A673 (cell line): ENCODE data around the gene WLS. TPM values are rescaled to one million over a fixed set of nuclear protein-coding genes. Genes with fewer than 3 reads are reported as not detected.

Source experiments
- BruUV-seq: library from RNA; stranded (reverse); fragments of 400-500 nt; replicated peaks from 2 replicates; lab custom pipeline; 2021; lab: Mats Ljungman, UMichigan
- CTCF ChIA-PET: fragments of 300-600 bp; sonication (Branson Sonifier 250); formaldehyde crosslinking; loops from one replicate; lab custom pipeline; 2022; ENCODE audit warnings: antibody characterized with exemption; lab: Charles Lee
- POLR2A ChIA-PET: fragments of 300-600 bp; sonication (Branson Sonifier 250); formaldehyde crosslinking; loops from one replicate; lab custom pipeline; 2022; ENCODE audit warnings: antibody characterized with exemption; ENCODE audit not compliant: low non-redundant PET; lab: Charles Lee
- DNase-seq: peaks from one replicate; pipeline ENCODE4 v3.0.0-alpha.2; 2015; ENCODE audit warnings: low spot score
- H3K27ac ChIP-seq: fragments of 200-600 bp; sonication (generic); 2 replicates; pipeline ENCODE4 v1.5.1; 2016; ENCODE audit warnings: mixed run types, low read depth, mild to moderate bottlenecking, mixed read lengths, antibody characterized with exemption, low read length; ENCODE audit not compliant: poor library complexity, severe bottlenecking
- H3K27me3 ChIP-seq: fragments of 200-600 bp; sonication (generic); replicated peaks from 2 replicates; pipeline ENCODE4 v1.6.1; 2017; ENCODE audit warnings: mixed run types, low read depth, mild to moderate bottlenecking, mixed read lengths, antibody characterized with exemption, low read length; ENCODE audit not compliant: insufficient read depth, poor library complexity
- H3K36me3 ChIP-seq: fragments of 200-600 bp; sonication (generic); 2 replicates; pipeline ENCODE4 v1.6.1; 2016; ENCODE audit warnings: mixed run types, mild to moderate bottlenecking, mixed read lengths, antibody characterized with exemption, low read length; ENCODE audit not compliant: insufficient read depth, poor library complexity, severe bottlenecking
- H3K4me1 ChIP-seq: fragments of 200-600 bp; sonication (generic); 2 replicates; pipeline ENCODE4 v1.6.1; 2017; ENCODE audit warnings: mixed run types, mild to moderate bottlenecking, mixed read lengths, antibody characterized with exemption, low read length; ENCODE audit not compliant: insufficient read depth, poor library complexity, severe bottlenecking
- H3K4me3 ChIP-seq: fragments of 200-600 bp; sonication (generic); 2 replicates; pipeline ENCODE4 v1.5.1; 2016; ENCODE audit warnings: low read depth, mixed run types, mild to moderate bottlenecking, mixed read lengths, low read length; ENCODE audit not compliant: poor library complexity, severe bottlenecking
- H3K9me3 ChIP-seq: fragments of 200-600 bp; sonication (generic); 2 replicates; pipeline ENCODE4 v1.6.1; 2016; ENCODE audit warnings: mixed run types, low read depth, mild to moderate bottlenecking, mixed read lengths, antibody characterized with exemption, low read length; ENCODE audit not compliant: poor library complexity, severe bottlenecking
- EZH2 ChIP-seq: fragments of 200-600 bp; sonication (generic); IDR thresholded peaks from 2 replicates; pipeline ENCODE4 v1.6.1; 2017; ENCODE audit warnings: borderline replicate concordance, low read depth, mild to moderate bottlenecking, mixed read lengths, antibody characterized with exemption, low read length; ENCODE audit not compliant: poor library complexity, severe bottlenecking
- intact Hi-C: fragments of 100-400 bp; cut with micrococcal nuclease; formaldehyde crosslinking; loops from one replicate; pipeline ENCODE4 v1.10.0; 2022; ENCODE audit not compliant: unreplicated experiment
- total RNA-seq: library from RNA; stranded (reverse); gene quantifications from 2 replicates; pipeline ENCODE4 v1.2.3, GENCODE V29; 2021
- TF ChIP-seq, protein P1 (sequence below): fragments of 300-800, 200-600 bp; sonication (generic); conservative IDR thresholded peaks from 2 replicates; pipeline ENCODE4 v1.5.1; 2017; ENCODE audit warnings: low read depth, mild to moderate bottlenecking, antibody characterized with exemption, low read length, moderate library complexity, mixed read lengths

Gene WLS
- total RNA-seq, 1 experiment from 2014 or later: 144 TPM

DNA sequence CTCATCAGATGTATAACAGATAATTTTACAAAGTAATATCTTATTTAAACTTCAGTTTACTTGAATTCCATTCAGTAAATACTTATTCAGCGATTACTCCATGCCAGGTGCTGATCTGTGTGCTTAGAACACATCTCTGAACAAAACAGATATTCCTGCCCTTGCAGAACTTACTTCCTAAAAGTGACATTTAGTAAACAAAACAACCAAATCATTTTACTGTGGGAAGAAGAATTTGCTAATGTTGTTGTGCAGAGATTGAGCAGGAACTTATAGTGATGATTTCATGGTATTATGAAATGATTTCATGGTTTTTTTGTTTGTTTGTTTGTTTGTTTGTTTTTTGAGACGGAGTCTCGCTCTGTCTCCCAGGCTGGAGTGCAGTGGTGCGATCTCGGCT, 39.3 kb upstream of the WLS start:
- no TSS peak for BruUV-seq
- CTCF ChIA-PET: no interaction called here

DNA sequence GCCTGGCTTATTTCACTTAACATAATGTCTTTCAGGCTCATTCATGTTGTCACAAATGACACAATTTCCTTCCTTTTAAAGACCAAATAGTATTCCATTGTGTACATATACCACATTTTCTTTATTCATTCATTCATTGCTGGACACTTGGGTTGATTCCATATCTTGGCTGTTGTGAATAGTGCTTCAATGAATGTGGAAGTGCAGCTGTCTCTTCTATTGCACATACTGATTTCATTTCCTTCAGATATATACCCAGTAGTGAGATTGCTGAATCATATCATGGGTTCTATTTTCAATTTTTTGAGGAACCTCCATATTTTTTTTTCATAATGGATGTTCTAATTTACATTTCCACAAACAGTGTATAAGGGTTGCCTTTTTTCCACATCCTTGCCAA, 38.6 kb upstream of the WLS start:
- H3K9me3 ChIP-seq: no peaks in the 10 kb centered on the region
- no peak overlapping the region for H3K4me3 ChIP-seq
- no TSS peak for BruUV-seq
- TF ChIP-seq EZH2: no peak
- TF ChIP-seq, protein P1, sequence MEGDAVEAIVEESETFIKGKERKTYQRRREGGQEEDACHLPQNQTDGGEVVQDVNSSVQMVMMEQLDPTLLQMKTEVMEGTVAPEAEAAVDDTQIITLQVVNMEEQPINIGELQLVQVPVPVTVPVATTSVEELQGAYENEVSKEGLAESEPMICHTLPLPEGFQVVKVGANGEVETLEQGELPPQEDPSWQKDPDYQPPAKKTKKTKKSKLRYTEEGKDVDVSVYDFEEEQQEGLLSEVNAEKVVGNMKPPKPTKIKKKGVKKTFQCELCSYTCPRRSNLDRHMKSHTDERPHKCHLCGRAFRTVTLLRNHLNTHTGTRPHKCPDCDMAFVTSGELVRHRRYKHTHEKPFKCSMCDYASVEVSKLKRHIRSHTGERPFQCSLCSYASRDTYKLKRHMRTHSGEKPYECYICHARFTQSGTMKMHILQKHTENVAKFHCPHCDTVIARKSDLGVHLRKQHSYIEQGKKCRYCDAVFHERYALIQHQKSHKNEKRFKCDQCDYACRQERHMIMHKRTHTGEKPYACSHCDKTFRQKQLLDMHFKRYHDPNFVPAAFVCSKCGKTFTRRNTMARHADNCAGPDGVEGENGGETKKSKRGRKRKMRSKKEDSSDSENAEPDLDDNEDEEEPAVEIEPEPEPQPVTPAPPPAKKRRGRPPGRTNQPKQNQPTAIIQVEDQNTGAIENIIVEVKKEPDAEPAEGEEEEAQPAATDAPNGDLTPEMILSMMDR: no peak
- no peaks in the 10 kb centered on the region for H3K27me3 ChIP-seq
- CTCF ChIA-PET: no interaction called here
- H3K36me3 ChIP-seq: no peaks in the 10 kb centered on the region
- no peak for DNase-seq
- H3K27ac ChIP-seq: no peak overlapping the region
- intact Hi-C loops: no loop called here
- POLR2A ChIA-PET: no interaction called here
- H3K4me1 ChIP-seq: no peaks in the 10 kb centered on the region

More for the DNA sequence above, 39.3 kb upstream of the WLS start:
- H3K9me3 ChIP-seq: no peaks in the 10 kb centered on the region
- no peak overlapping the region for H3K4me3 ChIP-seq
- no peak overlapping the region for H3K27ac ChIP-seq
- POLR2A ChIA-PET: no interaction called here
- H3K4me1 ChIP-seq: no peaks in the 10 kb centered on the region
- DNase-seq: no peak
- intact Hi-C loops: no loop called here
- no peak for TF ChIP-seq EZH2
- TF ChIP-seq, protein P1: no peak
- H3K36me3 ChIP-seq: no peaks in the 10 kb centered on the region
- H3K27me3 ChIP-seq: no peaks in the 10 kb centered on the region

DNA sequence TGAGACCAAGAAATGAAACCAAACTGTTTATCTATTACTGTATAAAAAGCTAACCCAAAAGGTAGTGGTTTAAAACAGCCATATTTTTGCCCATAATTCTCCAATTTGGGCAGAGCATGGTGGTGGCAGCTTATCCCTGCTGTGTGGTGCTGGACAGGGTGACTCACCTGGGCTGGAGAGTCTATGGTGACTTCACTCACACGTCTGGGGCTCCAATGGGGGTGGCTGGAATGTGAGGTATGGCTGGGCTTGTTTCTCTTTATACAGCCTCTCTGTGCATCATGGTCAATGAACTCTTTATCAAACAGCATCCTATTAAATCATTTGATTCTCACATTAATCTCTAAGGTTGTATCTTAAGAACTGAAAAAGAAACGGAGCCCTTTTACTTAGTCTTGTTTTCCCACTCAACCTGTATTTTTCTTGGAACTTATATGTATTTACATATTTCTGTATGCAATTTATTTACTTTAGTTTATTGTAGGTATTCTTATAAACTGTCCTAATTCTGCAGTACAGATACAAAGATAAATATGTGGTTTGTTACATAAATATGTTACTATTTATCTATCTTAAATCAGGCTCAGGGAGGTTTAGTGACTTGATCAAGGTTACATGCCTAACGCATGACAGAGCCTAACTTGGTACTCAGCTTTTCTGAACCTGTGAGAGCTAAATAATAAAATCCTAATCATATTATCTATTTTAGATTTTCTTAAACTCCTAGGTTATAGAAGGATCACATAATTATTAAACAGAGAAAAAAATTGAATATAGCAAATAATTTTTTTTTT, 37.5 kb upstream of the WLS start:
- Histone ChIP-seq H3K4me1 (no peaks in the 10 kb centered on the region), H3K36me3 (no peaks in the 10 kb centered on the region), H3K4me3 (no peak overlapping the region), H3K27me3 (no peaks in the 10 kb centered on the region), H3K9me3 (no peaks in the 10 kb centered on the region), H3K27ac (no peak overlapping the region)
- DNase-seq: no peak
- no TSS peak for BruUV-seq
- POLR2A ChIA-PET: no interaction called here
- intact Hi-C loops: no loop called here
- no peak for TF ChIP-seq EZH2
- TF ChIP-seq, protein P1: no peak
- CTCF ChIA-PET: no interaction called here
